ENCODE results near the gene CDKAL1. TPM values are rescaled to one million over a fixed set of nuclear protein-coding genes. Genes with fewer than 3 reads are reported as not detected.

CDKAL1 gene
- total RNA-seq, 2 experiments from 2014 or later: 20.4 TPM

- H3K27me3 Mint-ChIP-seq (ENCODE audit: low read depth): no peaks in the 10 kb centered on the region
- no peak overlapping the region for H3K4me3 Mint-ChIP-seq
- no peak for DNase-seq
- H3K9me3 Mint-ChIP-seq: peaks cover 2% of the 10 kb centered on the region
- CTCF ChIA-PET: interaction anchor here (0.6 kb wide), 1 partner anchor 75 kb away, joined by 4 read pairs; no protein-coding TSS in a partner anchor
- peaks cover 9% of the 10 kb centered on the region for H3K4me1 Mint-ChIP-seq (ENCODE audit: low read depth)
- H3K36me3 Mint-ChIP-seq (ENCODE audit: low read depth): peaks cover 32% of the 10 kb centered on the region
- intact Hi-C loops (cut with micrococcal nuclease): loop anchor here (5.0 kb wide), 1 partner anchor 168 kb away; no protein-coding TSS in a partner anchor
- no peak overlapping the region for H3K27ac Mint-ChIP-seq
Observed at GRCh38 chr6:20875369-20875963, 341.2 kb downstream of the CDKAL1 start.

- Mint-ChIP-seq H3K27me3 (ENCODE audit: low read depth) (no peaks in the 10 kb centered on the region), H3K4me3 (no peak overlapping the region), H3K27ac (no peak overlapping the region), H3K4me1 (ENCODE audit: low read depth) (peaks cover 9% of the 10 kb centered on the region), H3K36me3 (ENCODE audit: low read depth) (peaks cover 32% of the 10 kb centered on the region), H3K9me3 (peaks cover 2% of the 10 kb centered on the region)
- no peak for DNase-seq
- intact Hi-C loops (cut with micrococcal nuclease): loop anchor here (2.0 to 5.0 kb wide), 3 partner anchors 45 to 713 kb away; no protein-coding TSS in a partner anchor
- CTCF ChIA-PET: no interaction called here
Observed at GRCh38 chr6:20876036-20876435, 341.8 kb downstream of the CDKAL1 start.

GRCh38 chr6:20876561-20876960 lies 342.3 kb downstream of the CDKAL1 start:
- H3K27me3 Mint-ChIP-seq (ENCODE audit: low read depth): no peaks in the 10 kb centered on the region
- H3K27ac Mint-ChIP-seq: no peak overlapping the region
- H3K4me1 Mint-ChIP-seq (ENCODE audit: low read depth): peaks cover 9% of the 10 kb centered on the region
- peaks cover 2% of the 10 kb centered on the region for H3K9me3 Mint-ChIP-seq
- no peak overlapping the region for H3K4me3 Mint-ChIP-seq
- H3K36me3 Mint-ChIP-seq (ENCODE audit: low read depth): peaks cover 34% of the 10 kb centered on the region
- intact Hi-C loops (cut with micrococcal nuclease): loop anchor here (2.0 to 5.0 kb wide), 3 partner anchors 44 to 712 kb away; no protein-coding TSS in a partner anchor
- DNase-seq: no peak
- CTCF ChIA-PET: no interaction called here

GRCh38 chr6:20877008-20877937 lies 343.0 kb downstream of the CDKAL1 start:
- DNase-seq: peak; percentile 38
- Mint-ChIP-seq H3K27me3 (ENCODE audit: low read depth) (no peaks in the 10 kb centered on the region), H3K4me1 (ENCODE audit: low read depth) (peaks cover 9% of the 10 kb centered on the region), H3K27ac (no peak overlapping the region), H3K9me3 (peaks cover 5% of the 10 kb centered on the region), H3K4me3 (no peak overlapping the region), H3K36me3 (ENCODE audit: low read depth) (peaks cover 40% of the 10 kb centered on the region)
- intact Hi-C loops (cut with micrococcal nuclease): loop anchor here (2.0 to 5.0 kb wide), 3 partner anchors 44 to 712 kb away; no protein-coding TSS in a partner anchor
- CTCF ChIA-PET: no interaction called here

GRCh38 chr6:20879121-20879520 lies 344.9 kb downstream of the CDKAL1 start:
- H3K36me3 Mint-ChIP-seq (ENCODE audit: low read depth): peaks cover 42% of the 10 kb centered on the region
- no peak overlapping the region for H3K4me3 Mint-ChIP-seq
- peaks cover 9% of the 10 kb centered on the region for H3K4me1 Mint-ChIP-seq (ENCODE audit: low read depth)
- CTCF ChIA-PET: no interaction called here
- intact Hi-C loops (cut with micrococcal nuclease): loop anchor here (5.0 kb wide), 1 partner anchor 172 kb away; no protein-coding TSS in a partner anchor
- H3K27ac Mint-ChIP-seq: no peak overlapping the region
- no peaks in the 10 kb centered on the region for H3K27me3 Mint-ChIP-seq (ENCODE audit: low read depth)
- H3K9me3 Mint-ChIP-seq: peaks cover 16% of the 10 kb centered on the region
- DNase-seq: no peak

- intact Hi-C loops (cut with micrococcal nuclease): loop anchor here (5.0 kb wide), 1 partner anchor 172 kb away; no protein-coding TSS in a partner anchor
- H3K4me1 Mint-ChIP-seq (ENCODE audit: low read depth): peaks cover 9% of the 10 kb centered on the region
- peaks cover 20% of the 10 kb centered on the region for H3K9me3 Mint-ChIP-seq
- H3K27me3 Mint-ChIP-seq (ENCODE audit: low read depth): no peaks in the 10 kb centered on the region
- no peak for DNase-seq
- CTCF ChIA-PET: interaction anchor here (1.0 kb wide), 1 partner anchor 316 kb away, joined by 4 read pairs; no protein-coding TSS in a partner anchor
- no peak overlapping the region for H3K27ac Mint-ChIP-seq
- H3K36me3 Mint-ChIP-seq (ENCODE audit: low read depth): peaks cover 46% of the 10 kb centered on the region
- H3K4me3 Mint-ChIP-seq: no peak overlapping the region
Observed at GRCh38 chr6:20879526-20879925, 345.3 kb downstream of the CDKAL1 start.

- Mint-ChIP-seq H3K4me3 (no peak overlapping the region), H3K27me3 (ENCODE audit: low read depth) (no peaks in the 10 kb centered on the region), H3K9me3 (peaks cover 32% of the 10 kb centered on the region), H3K4me1 (ENCODE audit: low read depth) (peaks cover 9% of the 10 kb centered on the region), H3K36me3 (ENCODE audit: low read depth) (peaks cover 50% of the 10 kb centered on the region), H3K27ac (no peak overlapping the region)
- intact Hi-C loops (cut with micrococcal nuclease): no loop called here
- no peak for DNase-seq
- CTCF ChIA-PET: no interaction called here
Observed at GRCh38 chr6:20881365-20881764, 347.1 kb downstream of the CDKAL1 start.

GRCh38 chr6:20882014-20882413 lies 347.8 kb downstream of the CDKAL1 start:
- Mint-ChIP-seq H3K36me3 (ENCODE audit: low read depth) (peaks cover 50% of the 10 kb centered on the region), H3K27ac (no peak overlapping the region)
- CTCF ChIA-PET: no interaction called here

GRCh38 chr6:20885076-20885475 lies 350.8 kb downstream of the CDKAL1 start:
- H3K27ac Mint-ChIP-seq: no peak overlapping the region
- DNase-seq: no peak
- intact Hi-C loops (cut with micrococcal nuclease): no loop called here
- no peaks in the 10 kb centered on the region for H3K27me3 Mint-ChIP-seq (ENCODE audit: low read depth)
- CTCF ChIA-PET: interaction anchor here (0.7 kb wide), 1 partner anchor 41 kb away, joined by 4 read pairs; no protein-coding TSS in a partner anchor
- peaks cover 42% of the 10 kb centered on the region for H3K36me3 Mint-ChIP-seq (ENCODE audit: low read depth)
- no peak overlapping the region for H3K4me3 Mint-ChIP-seq
- H3K9me3 Mint-ChIP-seq: peaks cover 45% of the 10 kb centered on the region
- H3K4me1 Mint-ChIP-seq (ENCODE audit: low read depth): no peaks in the 10 kb centered on the region

More at GRCh38 chr6:20882014-20882413, 347.8 kb downstream of the CDKAL1 start:
- peaks cover 37% of the 10 kb centered on the region for H3K9me3 Mint-ChIP-seq
- no peak overlapping the region for H3K4me3 Mint-ChIP-seq
- peaks cover 9% of the 10 kb centered on the region for H3K4me1 Mint-ChIP-seq (ENCODE audit: low read depth)
- intact Hi-C loops (cut with micrococcal nuclease): no loop called here
- DNase-seq: no peak
- H3K27me3 Mint-ChIP-seq (ENCODE audit: low read depth): no peaks in the 10 kb centered on the region

- Mint-ChIP-seq H3K9me3 (peaks cover 17% of the 10 kb centered on the region), H3K36me3 (ENCODE audit: low read depth) (peaks cover 24% of the 10 kb centered on the region), H3K27ac (no peak overlapping the region), H3K4me1 (ENCODE audit: low read depth) (no peaks in the 10 kb centered on the region), H3K4me3 (no peak overlapping the region), H3K27me3 (ENCODE audit: low read depth) (no peaks in the 10 kb centered on the region)
- no peak for DNase-seq
- CTCF ChIA-PET: no interaction called here
- intact Hi-C loops (cut with micrococcal nuclease): no loop called here
Observed at GRCh38 chr6:20891161-20891560, 356.9 kb downstream of the CDKAL1 start.

GRCh38 chr6:20892365-20892764 lies 358.1 kb downstream of the CDKAL1 start:
- no peak overlapping the region for H3K27ac Mint-ChIP-seq
- CTCF ChIA-PET: no interaction called here
- no peaks in the 10 kb centered on the region for H3K27me3 Mint-ChIP-seq (ENCODE audit: low read depth)
- intact Hi-C loops (cut with micrococcal nuclease): no loop called here
- DNase-seq: no peak
- H3K9me3 Mint-ChIP-seq: peaks cover 7% of the 10 kb centered on the region
- H3K4me1 Mint-ChIP-seq (ENCODE audit: low read depth): no peaks in the 10 kb centered on the region
- H3K4me3 Mint-ChIP-seq: no peak overlapping the region
- H3K36me3 Mint-ChIP-seq (ENCODE audit: low read depth): peaks cover 28% of the 10 kb centered on the region

- CTCF ChIA-PET: no interaction called here
- intact Hi-C loops (cut with micrococcal nuclease): no loop called here
- Mint-ChIP-seq H3K27me3 (ENCODE audit: low read depth) (no peaks in the 10 kb centered on the region), H3K27ac (no peak overlapping the region), H3K4me3 (no peak overlapping the region), H3K9me3 (peaks cover 3% of the 10 kb centered on the region), H3K36me3 (ENCODE audit: low read depth) (peaks cover 28% of the 10 kb centered on the region), H3K4me1 (ENCODE audit: low read depth) (no peaks in the 10 kb centered on the region)
- no peak for DNase-seq
Observed at GRCh38 chr6:20893412-20893811, 359.2 kb downstream of the CDKAL1 start.
